HepG2 (cell line): ENCODE data around the gene AAGAB. TPM values are rescaled to one million over a fixed set of nuclear protein-coding genes. Genes with fewer than 3 reads are reported as not detected.

ENCODE experiments used
- ATAC-seq: fragments of 200-7000 bp; cut with Tn5 transposase; 3 replicates; pipeline ENCODE4 v1.9.1; 2020; ENCODE audit warnings: mild to moderate bottlenecking, moderate library complexity
- BruUV-seq: library from RNA; stranded (reverse); fragments of 400-500 nt; replicated peaks from 2 replicates; lab custom pipeline; 2021; lab: Mats Ljungman, UMichigan
- CTCF ChIA-PET: fragments of 300-600 bp; formaldehyde crosslinking; extraction: SDS; loops from one replicate; lab custom pipeline; 2021; ENCODE audit warnings: low total read pairs, inconsistent platforms, low intra/inter-chr PET ratio; lab: Yijun Ruan, JAX
- POLR2A ChIA-PET: fragments of 350-600 bp; sonication (Branson Sonifier 250); formaldehyde crosslinking; loops from one replicate; lab custom pipeline; 2020; ENCODE audit warnings: antibody characterized with exemption, inconsistent platforms; lab: Yijun Ruan, JAX
- DNase-seq: peaks from one replicate; pipeline ENCODE4 v3.0.0-alpha.2; 2015; ENCODE audit warnings: low spot score
- FAIRE-seq: peaks from 3 replicates; lab custom pipeline; 2011; peaks lifted over from hg19 to GRCh38; lab: Jason Lieb, UNC
- H2AFZ ChIP-seq: one replicate; pipeline ENCODE4 v1.6.1; 2011; ENCODE audit warnings: low read length, inconsistent platforms
- H3K27ac ChIP-seq: fragments of 300-600 bp; 3 replicates; pipeline ENCODE4 v1.8.0; 2011; ENCODE audit warnings: mixed run types, mild to moderate bottlenecking, mixed read lengths, low read length, inconsistent platforms; ENCODE audit not compliant: insufficient read depth; ENCODE audit errors: extremely low read length
- H3K27me3 ChIP-seq, 2 experiments: fragments of 200-600 bp in 1 of 2; 2 replicates in 1 of 2; 3 replicates in 1 of 2; pipeline versions ENCODE4 v1.6.0 to v1.8.0; 2011; ENCODE audit warnings: low read length in 2 of 2, mild to moderate bottlenecking in 2 of 2, moderate library complexity in 2 of 2, inconsistent platforms in 1 of 2; ENCODE audit not compliant: insufficient read depth in 2 of 2, control insufficient read depth in 1 of 2
- H3K36me3 ChIP-seq, 2 experiments: fragments of 200-600 bp in 1 of 2; replicated peaks in 1 of 2; 2 replicates in 1 of 2; 3 replicates in 1 of 2; pipeline versions ENCODE4 v1.5.1 to v1.8.0; 2011; ENCODE audit warnings: low read length in 2 of 2, inconsistent platforms in 1 of 2; ENCODE audit not compliant: insufficient read depth in 2 of 2, control insufficient read depth in 1 of 2
- H3K4me1 ChIP-seq: 2 replicates; pipeline ENCODE4 v1.5.1; 2012; ENCODE audit warnings: low read length, inconsistent platforms; ENCODE audit not compliant: insufficient read depth
- H3K4me2 ChIP-seq: 2 replicates; pipeline ENCODE4 v1.6.0; 2011; ENCODE audit warnings: low read depth, low read length, inconsistent platforms
- H3K4me3 ChIP-seq, 3 experiments: fragments of 200-600 bp in 1 of 3; sonication (generic), shearing (Covaris generic) in 1 of 3; replicated peaks in 1 of 3; 2 replicates each; pipeline ENCODE4 v1.5.1; 2011 to 2016; ENCODE audit warnings: low read length in 3 of 3, inconsistent platforms in 2 of 3, low read depth in 2 of 3, mild to moderate bottlenecking in 2 of 3, control low read depth in 1 of 3, mixed read lengths in 1 of 3; ENCODE audit not compliant: insufficient read depth in 1 of 3
- H3K79me2 ChIP-seq: one replicate; pipeline ENCODE4 v1.6.1; 2011; ENCODE audit warnings: low read length, inconsistent platforms; ENCODE audit not compliant: insufficient read depth
- H3K9ac ChIP-seq: 2 replicates; pipeline ENCODE4 v1.6.0; 2011; ENCODE audit warnings: mild to moderate bottlenecking, low read depth, low read length, inconsistent platforms; ENCODE audit not compliant: insufficient read depth
- H3K9me3 ChIP-seq: 2 replicates; pipeline ENCODE4 v1.5.1; 2012; ENCODE audit warnings: mild to moderate bottlenecking, low read length
- H4K20me1 ChIP-seq: 2 replicates; pipeline ENCODE4 v1.6.0; 2011; ENCODE audit warnings: inconsistent platforms, mild to moderate bottlenecking, low read length, moderate library complexity; ENCODE audit not compliant: insufficient read depth
- KAT8 ChIP-seq: IDR thresholded peaks from 2 replicates; pipeline ENCODE4 v1.6.1; 2016; ENCODE audit warnings: missing genetic modification reagents, missing compliant biosample characterization
- KMT2A ChIP-seq: sonication (generic); formaldehyde crosslinking; IDR thresholded peaks from 2 replicates; pipeline ENCODE4 v1.4.0; 2020; ENCODE audit warnings: missing genetic modification reagents
- MYC ChIP-seq: sonication (generic); formaldehyde crosslinking; IDR thresholded peaks from 2 replicates; pipeline ENCODE4 v1.9.0; 2021; ENCODE audit warnings: missing genetic modification reagents, borderline replicate concordance
- PAF1 ChIP-seq: IDR thresholded peaks from 2 replicates; pipeline ENCODE4 v1.6.1; 2016; ENCODE audit warnings: missing genetic modification reagents, missing compliant biosample characterization
- ZKSCAN5 ChIP-seq: sonication (generic); formaldehyde crosslinking; IDR thresholded peaks from 2 replicates; pipeline ENCODE4 v1.5.1; 2020; ENCODE audit warnings: mild to moderate bottlenecking, missing genetic modification reagents
- ZNF260 ChIP-seq: sonication (generic); formaldehyde crosslinking; IDR thresholded peaks from 2 replicates; pipeline ENCODE4 v1.4.0; 2020; ENCODE audit warnings: missing genetic modification reagents, low read depth, mild to moderate bottlenecking, borderline replicate concordance
- ZSCAN22 ChIP-seq: sonication (generic); formaldehyde crosslinking; IDR thresholded peaks from 2 replicates; pipeline ENCODE4 v1.4.0; 2020; ENCODE audit warnings: mild to moderate bottlenecking, missing genetic modification reagents
- WGBS: methylation state at CpG from one replicate; pipeline ENCODE4 v1.1.6; 2017; ENCODE audit warnings: low lambda C conversion rate; 5-methylcytosine and 5-hydroxymethylcytosine counted together
- in situ Hi-C: cut with HindIII; loops from 2 replicates; pipeline ENCODE4 v1.10.0; 2017; ENCODE audit warnings: low pct_unique_long_range_greater_than_20kb; ENCODE audit not compliant: extremely low pct_ligation_motif_present
- intact Hi-C: fragments of 100-400 bp; cut with micrococcal nuclease; formaldehyde crosslinking; loops from one replicate; pipeline ENCODE4 v1.10.0; 2022; ENCODE audit not compliant: unreplicated experiment
- polyA plus RNA-seq, 8 experiments: library from polyadenylated mRNA; depleted of rRNA in 3 of 8; stranded (reverse) in 7 of 8; unstranded in 1 of 8; fragments of >200 nt; fragmentation: Illumina TruSeq in 4 of 8; extraction: Trizol in 4 of 8; gene quantifications; 2 replicates each; pipeline versions ENCODE4 v1.2.1 to v1.2.3, GENCODE V29; 2011 to 2016; ENCODE audit warnings: low read depth in 4 of 8, missing spikeins in 1 of 8, mixed read lengths in 1 of 8; ENCODE audit not compliant: insufficient read depth in 1 of 8
- total RNA-seq, 5 experiments: library from RNA; depleted of rRNA; stranded (reverse); fragments of >200 nt; fragmentation: Illumina TruSeq; extraction: Trizol; gene quantifications; 2 replicates each; pipeline ENCODE4 v1.2.3, GENCODE V29; 2016; ENCODE audit warnings: low read depth in 1 of 5
- TF ChIP-seq, protein P1 (sequence below): IDR thresholded peaks from 2 replicates; pipeline ENCODE4 v1.6.1; 2018; ENCODE audit warnings: missing genetic modification reagents

The AAGAB gene
- total and polyA plus RNA-seq, 2 of the 13 experiments (the other 11 are each of a cell fraction or from before 2014, with no cell fraction given): 8.0 to 34.9 TPM

GRCh38 chr15:67300266-67301025 is 46.0 kb upstream of the AAGAB start:
- FAIRE-seq (no peak), ATAC-seq (no peak)
- Histone ChIP-seq H3K4me3 (no peak overlapping the region), H3K79me2 (no peaks in the 10 kb centered on the region), H3K27ac (no peak overlapping the region), H3K9ac (no peak overlapping the region), H3K4me1 (peaks cover 8% of the 10 kb centered on the region; the same call in 1 of the 2 replicates)
- 40% methylated on average over 2 of the region's 2 CpGs for WGBS
- POLR2A ChIA-PET: no interaction called here
- BruUV-seq: no TSS peak
- intact Hi-C loops: no loop called here
- in situ Hi-C loops: loop anchor here (5.0 kb wide), 1 partner anchor 353 kb away; no protein-coding TSS in a partner anchor
- TF ChIP-seq ZNF260 (CRISPR knock-in tag): no peak
- TF ChIP-seq ZSCAN22: no peak
- TF ChIP-seq PAF1 (CRISPR knock-in tag): no peak
- TF ChIP-seq KAT8 (CRISPR knock-in tag): no peak
- TF ChIP-seq, protein P1, sequence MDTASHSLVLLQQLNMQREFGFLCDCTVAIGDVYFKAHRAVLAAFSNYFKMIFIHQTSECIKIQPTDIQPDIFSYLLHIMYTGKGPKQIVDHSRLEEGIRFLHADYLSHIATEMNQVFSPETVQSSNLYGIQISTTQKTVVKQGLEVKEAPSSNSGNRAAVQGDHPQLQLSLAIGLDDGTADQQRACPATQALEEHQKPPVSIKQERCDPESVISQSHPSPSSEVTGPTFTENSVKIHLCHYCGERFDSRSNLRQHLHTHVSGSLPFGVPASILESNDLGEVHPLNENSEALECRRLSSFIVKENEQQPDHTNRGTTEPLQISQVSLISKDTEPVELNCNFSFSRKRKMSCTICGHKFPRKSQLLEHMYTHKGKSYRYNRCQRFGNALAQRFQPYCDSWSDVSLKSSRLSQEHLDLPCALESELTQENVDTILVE (CRISPR knock-in tag): no peak
- TF ChIP-seq MYC (CRISPR knock-in tag): no peak
- TF ChIP-seq KMT2A (CRISPR knock-in tag): no peak
- TF ChIP-seq ZKSCAN5 (CRISPR knock-in tag): no peak
- TF ChIP-seq, all 625 proteins: peak for 0
- no peak for DNase-seq
- Histone ChIP-seq H3K4me2 (no peak overlapping the region), H3K27me3 (no peaks in the 10 kb centered on the region), H2AFZ (no peak overlapping the region), H4K20me1 (no peaks in the 10 kb centered on the region; the same call in 1 of the 2 replicates), H3K9me3 (no peaks in the 10 kb centered on the region), H3K36me3 (no peaks in the 10 kb centered on the region)
- CTCF ChIA-PET: no interaction called here
